ENCODE data around the gene CACNA1F. TPM values are rescaled to one million over a fixed set of nuclear protein-coding genes. Genes with fewer than 3 reads are reported as not detected.

CACNA1F gene
- total RNA-seq, 1 experiment from 2014 or later = not detected

DNA sequence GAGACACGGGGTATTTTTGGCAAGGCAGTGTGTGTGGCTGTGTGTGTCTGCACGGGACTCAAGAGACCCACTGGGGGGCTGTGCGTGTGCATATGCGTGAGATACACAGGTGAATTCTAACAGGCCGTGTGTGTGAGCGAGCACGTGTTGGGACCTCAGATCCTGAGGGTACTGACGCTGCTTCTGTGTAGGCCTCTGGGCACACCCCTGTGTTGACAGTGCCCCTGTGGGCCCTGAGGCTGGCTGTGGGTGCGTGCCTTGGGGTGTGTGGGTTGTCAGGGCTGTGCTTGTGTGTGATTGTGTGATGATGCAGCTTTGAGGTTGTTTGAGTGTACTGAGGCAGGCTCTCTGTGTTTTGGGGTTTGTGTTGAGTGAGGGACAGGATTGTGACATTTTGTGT, 17.4 kb upstream of the CACNA1F start:
- H3F3A ChIP-seq (ENCODE audit: low read length, unreplicated experiment) = no peaks in the 10 kb centered on the region
- no peak overlapping the region for H2AFZ ChIP-seq (ENCODE audit: low read length)
- H3K9me2 ChIP-seq (replicated peaks; ENCODE audit: low read length) = no peaks in the 10 kb centered on the region
- no peaks in the 10 kb centered on the region for H4K20me1 ChIP-seq (ENCODE audit: low read length)
- no peaks in the 10 kb centered on the region for H3K4me1 ChIP-seq (ENCODE audit: insufficient read depth, low read length)
- H3K9me3 ChIP-seq (ENCODE audit: low read length) = no peaks in the 10 kb centered on the region
- no peak overlapping the region for H3K9ac ChIP-seq (ENCODE audit: low read length)
- H3K4me3 ChIP-seq (ENCODE audit: low read length) = no peak overlapping the region
- no peak overlapping the region for H3K27ac ChIP-seq (ENCODE audit: low read length)
- ATAC-seq (no peak), DNase-seq (no peak)
- H3K79me2 ChIP-seq (ENCODE audit: low read length) = no peaks in the 10 kb centered on the region
- ChIA-PET POLR2A (ENCODE audit: unreplicated experiment) (no interaction called here), CTCF (no interaction called here)
- no peaks in the 10 kb centered on the region for H3K36me3 ChIP-seq (ENCODE audit: low read depth, low read length)
- TF ChIP-seq EZH2phosphoT487 (IDR thresholded peaks at IDR 0.05; ENCODE audit: borderline replicate concordance, low read length) (no peak), EZH2 (IDR thresholded peaks at IDR 0.05; ENCODE audit: low read length, unreplicated experiment) (no peak)
- TF ChIP-seq, protein P1, sequence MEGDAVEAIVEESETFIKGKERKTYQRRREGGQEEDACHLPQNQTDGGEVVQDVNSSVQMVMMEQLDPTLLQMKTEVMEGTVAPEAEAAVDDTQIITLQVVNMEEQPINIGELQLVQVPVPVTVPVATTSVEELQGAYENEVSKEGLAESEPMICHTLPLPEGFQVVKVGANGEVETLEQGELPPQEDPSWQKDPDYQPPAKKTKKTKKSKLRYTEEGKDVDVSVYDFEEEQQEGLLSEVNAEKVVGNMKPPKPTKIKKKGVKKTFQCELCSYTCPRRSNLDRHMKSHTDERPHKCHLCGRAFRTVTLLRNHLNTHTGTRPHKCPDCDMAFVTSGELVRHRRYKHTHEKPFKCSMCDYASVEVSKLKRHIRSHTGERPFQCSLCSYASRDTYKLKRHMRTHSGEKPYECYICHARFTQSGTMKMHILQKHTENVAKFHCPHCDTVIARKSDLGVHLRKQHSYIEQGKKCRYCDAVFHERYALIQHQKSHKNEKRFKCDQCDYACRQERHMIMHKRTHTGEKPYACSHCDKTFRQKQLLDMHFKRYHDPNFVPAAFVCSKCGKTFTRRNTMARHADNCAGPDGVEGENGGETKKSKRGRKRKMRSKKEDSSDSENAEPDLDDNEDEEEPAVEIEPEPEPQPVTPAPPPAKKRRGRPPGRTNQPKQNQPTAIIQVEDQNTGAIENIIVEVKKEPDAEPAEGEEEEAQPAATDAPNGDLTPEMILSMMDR (conservative IDR thresholded peaks at IDR 0.05; ENCODE audit: low read depth, low read length) = no peak
- no TSS peak for BruUV-seq (replicated peaks)
- no peak overlapping the region for H3K4me2 ChIP-seq (ENCODE audit: low read length)
- intact Hi-C loops (cut with micrococcal nuclease) = no loop called here
- no peaks in the 10 kb centered on the region for H3K27me3 ChIP-seq (ENCODE audit: low read length)

DNA sequence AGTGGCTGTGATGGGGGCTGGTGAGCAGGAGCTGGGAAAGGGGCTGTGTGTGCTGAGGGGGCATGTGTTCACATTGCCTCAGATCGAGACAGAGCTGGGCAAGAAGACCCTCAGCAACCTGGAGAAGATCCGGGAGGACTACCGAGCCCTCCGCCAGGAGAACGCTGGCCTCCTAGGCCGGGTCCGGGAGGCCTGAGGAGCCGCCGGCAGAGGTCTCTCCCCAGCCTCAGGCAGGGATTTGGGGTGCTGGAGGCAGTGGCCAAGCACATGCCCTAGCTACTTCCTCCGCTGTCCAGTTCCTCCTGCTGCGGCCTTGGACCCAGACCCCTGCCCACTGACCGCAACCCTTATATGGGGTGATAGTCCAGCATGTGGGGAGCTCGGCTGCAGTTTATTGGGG, 16.9 kb upstream of the CACNA1F start:
- TF ChIP-seq EZH2 (IDR thresholded peaks at IDR 0.05; ENCODE audit: low read length, unreplicated experiment) (no peak), EZH2phosphoT487 (IDR thresholded peaks at IDR 0.05; ENCODE audit: borderline replicate concordance, low read length) (no peak)
- TF ChIP-seq, protein P1 (conservative IDR thresholded peaks at IDR 0.05; ENCODE audit: low read depth, low read length) = no peak

DNA sequence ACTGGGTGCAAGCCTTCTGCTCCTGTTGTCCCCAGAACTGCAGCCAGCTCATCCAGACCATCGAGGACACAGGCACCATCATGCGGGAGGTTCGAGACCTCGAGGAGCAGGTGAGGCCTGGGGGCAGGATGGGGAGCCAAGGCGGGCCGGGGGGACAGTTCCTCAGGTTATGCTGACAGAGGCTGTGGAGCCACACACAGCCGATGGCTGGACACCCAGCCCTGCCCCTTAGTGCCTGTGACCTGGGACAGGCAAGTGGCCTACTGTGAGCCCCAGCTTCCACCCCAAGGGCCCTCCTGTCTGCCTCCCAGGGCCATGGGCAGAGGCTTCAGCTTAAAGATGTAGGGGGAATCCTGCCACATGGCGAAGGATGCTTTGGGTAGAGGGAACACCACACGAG, 16.5 kb upstream of the CACNA1F start:
- TF ChIP-seq EZH2phosphoT487 (IDR thresholded peaks at IDR 0.05; ENCODE audit: borderline replicate concordance, low read length) = no peak

More for the DNA sequence above, 16.9 kb upstream of the CACNA1F start:
- Histone ChIP-seq H3K36me3 (ENCODE audit: low read depth, low read length) (no peaks in the 10 kb centered on the region), H3K4me1 (ENCODE audit: insufficient read depth, low read length) (no peaks in the 10 kb centered on the region), H3K79me2 (ENCODE audit: low read length) (no peaks in the 10 kb centered on the region), H2AFZ (ENCODE audit: low read length) (no peak overlapping the region), H3K9me2 (replicated peaks; ENCODE audit: low read length) (no peaks in the 10 kb centered on the region), H3K9ac (ENCODE audit: low read length) (no peak overlapping the region), H3K27ac (ENCODE audit: low read length) (no peak overlapping the region), H4K20me1 (ENCODE audit: low read length) (no peaks in the 10 kb centered on the region), H3K9me3 (ENCODE audit: low read length) (no peaks in the 10 kb centered on the region), H3K4me2 (ENCODE audit: low read length) (no peak overlapping the region), H3K4me3 (ENCODE audit: low read length) (no peak overlapping the region), H3K27me3 (ENCODE audit: low read length) (no peaks in the 10 kb centered on the region), H3F3A (ENCODE audit: low read length, unreplicated experiment) (no peaks in the 10 kb centered on the region)
- ATAC-seq = no peak
- no TSS peak for BruUV-seq (replicated peaks)
- DNase-seq = no peak
- intact Hi-C loops (cut with micrococcal nuclease) = no loop called here
- CTCF ChIA-PET = interaction anchor here (0.6 kb wide), 1 partner anchor 93 kb away, joined by 3 read pairs; no protein-coding TSS in a partner anchor
- POLR2A ChIA-PET (ENCODE audit: unreplicated experiment) = no interaction called here

More for the DNA sequence above, 16.5 kb upstream of the CACNA1F start:
- no peak overlapping the region for H2AFZ ChIP-seq (ENCODE audit: low read length)
- H3K79me2 ChIP-seq (ENCODE audit: low read length) = no peaks in the 10 kb centered on the region
- no peaks in the 10 kb centered on the region for H3K4me1 ChIP-seq (ENCODE audit: insufficient read depth, low read length)
- DNase-seq = no peak
- H3K36me3 ChIP-seq (ENCODE audit: low read depth, low read length) = no peaks in the 10 kb centered on the region
- no peaks in the 10 kb centered on the region for H3K9me3 ChIP-seq (ENCODE audit: low read length)
- BruUV-seq (replicated peaks) = no TSS peak
- no peak overlapping the region for H3K4me3 ChIP-seq (ENCODE audit: low read length)
- ChIA-PET POLR2A (ENCODE audit: unreplicated experiment) (no interaction called here), CTCF (interaction anchor here (0.6 kb wide), 1 partner anchor 92 kb away, joined by 3 read pairs; no protein-coding TSS in a partner anchor)
- ATAC-seq = no peak
- no peaks in the 10 kb centered on the region for H3K9me2 ChIP-seq (replicated peaks; ENCODE audit: low read length)
- H3F3A ChIP-seq (ENCODE audit: low read length, unreplicated experiment) = no peaks in the 10 kb centered on the region
- H3K27me3 ChIP-seq (ENCODE audit: low read length) = no peaks in the 10 kb centered on the region
- intact Hi-C loops (cut with micrococcal nuclease) = no loop called here
- no peak overlapping the region for H3K4me2 ChIP-seq (ENCODE audit: low read length)
- H3K9ac ChIP-seq (ENCODE audit: low read length) = no peak overlapping the region
- H3K27ac ChIP-seq (ENCODE audit: low read length) = no peak overlapping the region
- H4K20me1 ChIP-seq (ENCODE audit: low read length) = no peaks in the 10 kb centered on the region
